Gastrocnemius medialis (tissue), 4 donors: ENCODE data around the gene TMIE. TPM values are rescaled to one million over a fixed set of nuclear protein-coding genes. Genes with fewer than 3 reads are reported as not detected.

ENCODE experiments used
- ATAC-seq, 2 donors: fragments of 150-250 bp; one replicate each; pipeline ENCODE4 v1.9.1; 2016
- DNase-seq, 2 donors: peaks; one replicate each; pipeline ENCODE4 v3.0.0-alpha.2; 2019
- H3K27ac ChIP-seq, 4 donors: fragments of 200-600 bp; sonication (generic); 1 replicate in 1 of 4; 2 replicates in 3 of 4; pipeline ENCODE4 v1.5.1; 2016 to 2018; ENCODE audit warnings: mild to moderate bottlenecking in 2 of 4, moderate library complexity in 1 of 4
- H3K27me3 ChIP-seq, 3 donors: fragments of 200-600 bp; sonication (generic) in 2 of 3; 1 replicate in 1 of 3; 2 replicates in 2 of 3; pipeline versions ENCODE4 v1.5.1 to v1.6.0; 2016 to 2019; ENCODE audit warnings: mild to moderate bottlenecking in 1 of 3, moderate library complexity in 1 of 3
- H3K36me3 ChIP-seq, 2 donors: fragments of 200-600 bp; sonication (generic) in 1 of 2; one replicate each; pipeline ENCODE4 v1.5.1; 2017 to 2018
- H3K4me1 ChIP-seq, 2 donors: fragments of 200-600 bp; sonication (generic) in 1 of 2; one replicate each; pipeline ENCODE4 v1.5.1; 2016 to 2017; ENCODE audit warnings: mild to moderate bottlenecking in 2 of 2
- H3K4me3 ChIP-seq, 4 donors: fragments of 200-600 bp; sonication (generic) in 3 of 4; 1 replicate in 1 of 4; 2 replicates in 3 of 4; pipeline ENCODE4 v1.5.1; 2016 to 2019; ENCODE audit warnings: mild to moderate bottlenecking in 2 of 4
- H3K9me3 ChIP-seq, 3 donors: fragments of 200-600 bp; sonication (generic) in 2 of 3; 1 replicate in 1 of 3; 2 replicates in 2 of 3; pipeline ENCODE4 v1.5.1; 2016 to 2019
- CTCF ChIP-seq, 5 experiments: fragments of 450-650 bp in 3 of 5; fragments of 200-600 bp in 2 of 5; sonication (generic) in 2 of 5; IDR thresholded peaks in 4 of 5; conservative IDR thresholded peaks in 1 of 5; 1 replicate in 4 of 5; 2 replicates in 1 of 5; pipeline ENCODE4 v1.5.1; 2016 to 2019; ENCODE audit warnings: antibody characterized with exemption in 5 of 5, mild to moderate bottlenecking in 3 of 5, moderate library complexity in 3 of 5
- POLR2A ChIP-seq, 2 donors: fragments of 450-650 bp; IDR thresholded peaks; one replicate each; pipeline ENCODE4 v1.6.1; 2017; ENCODE audit warnings: antibody characterized with exemption in 2 of 2, mild to moderate bottlenecking in 2 of 2, moderate library complexity in 2 of 2
- in situ Hi-C, 4 donors: fragments of 200-750 bp; cut with MboI; loops; one replicate each; pipeline versions ENCODE4 v1.15.0 to v1.8.0; 2017; ENCODE audit warnings: low sequenced_read_pairs in 4 of 4
- intact Hi-C: fragments of 100-400 bp; cut with DNase I; formaldehyde crosslinking; loops from one replicate; pipeline ENCODE4 v1.15.1; 2023; ENCODE audit warnings: low total_unique reads
- total RNA-seq, 4 donors: library from RNA; depleted of rRNA; stranded (reverse); fragments of >200 nt; gene quantifications; one replicate each; pipeline versions ENCODE4 v1.1.0 to v1.2.3, GENCODE V29; 2016

TMIE gene
- total RNA-seq, 4 donors from 2014 or later = 0.20 to 0.26 (median 0.22) TPM; not detected in 1

- DNase-seq = peak; percentile 0 to 6
- intact Hi-C loops = no loop called here
Measured at GRCh38 chr3:46666453-46666845, 34.7 kb upstream of the TMIE start.

DNA sequence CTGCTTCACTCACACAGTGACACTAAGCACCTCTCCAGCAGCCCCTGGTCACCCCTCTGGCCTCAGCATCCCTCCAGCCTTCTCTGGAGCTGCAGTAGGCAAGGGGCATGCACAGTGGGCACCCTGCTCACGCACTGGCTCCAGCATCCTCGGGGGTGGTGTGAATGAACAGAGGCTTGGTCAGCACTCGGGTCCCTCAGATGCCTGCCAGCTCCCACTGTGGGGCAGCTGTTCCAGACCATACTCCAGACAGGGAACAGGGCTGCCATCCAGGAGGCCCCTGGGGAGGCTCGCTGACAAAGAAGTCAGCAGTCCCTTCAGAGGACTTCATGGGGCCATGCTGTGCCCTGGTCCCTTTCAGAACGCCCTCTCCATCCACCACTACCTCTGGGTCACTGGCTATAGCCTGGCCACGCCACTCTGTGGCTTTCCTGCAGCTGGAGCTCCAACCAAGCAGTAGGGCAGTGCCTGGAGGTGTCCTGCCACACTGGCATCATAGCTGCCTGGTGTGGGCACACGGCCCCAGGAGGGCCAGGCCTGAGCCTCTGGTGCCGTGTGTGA, 34.1 kb upstream of the TMIE start:
- no peaks in the 10 kb centered on the region for H3K27me3 ChIP-seq
- no peak overlapping the region for H3K27ac ChIP-seq
- TF ChIP-seq POLR2A (IDR thresholded peaks at IDR 0.05) (no peak), CTCF (IDR thresholded peaks at IDR 0.05 in 4 of 5, conservative IDR thresholded peaks at IDR 0.05 in 1 of 5) (no peak)
- peaks cover 0 to 6% of the 10 kb centered on the region in 2 donors for H3K36me3 ChIP-seq
- in situ Hi-C loops = no loop called here
- peaks cover 0 to 22% of the 10 kb centered on the region in 2 donors for H3K4me1 ChIP-seq
- intact Hi-C loops = no loop called here
- no peak overlapping the region for H3K4me3 ChIP-seq
- H3K9me3 ChIP-seq = no peaks in the 10 kb centered on the region
- peak; percentile 1 to 14 for DNase-seq
- ATAC-seq = no peak

More at GRCh38 chr3:46666453-46666845, 34.7 kb upstream of the TMIE start:
- H3K9me3 ChIP-seq = no peaks in the 10 kb centered on the region
- no peak for ATAC-seq
- no peak overlapping the region for H3K4me3 ChIP-seq
- TF ChIP-seq POLR2A (IDR thresholded peaks at IDR 0.05) (no peak), CTCF (IDR thresholded peaks at IDR 0.05 in 4 of 5, conservative IDR thresholded peaks at IDR 0.05 in 1 of 5) (no peak)
- H3K27me3 ChIP-seq = no peaks in the 10 kb centered on the region
- peaks cover 0 to 22% of the 10 kb centered on the region in 2 donors for H3K4me1 ChIP-seq
- in situ Hi-C loops = no loop called here
- H3K36me3 ChIP-seq = peaks cover 0 to 6% of the 10 kb centered on the region in 2 donors
- H3K27ac ChIP-seq = no peak overlapping the region

DNA sequence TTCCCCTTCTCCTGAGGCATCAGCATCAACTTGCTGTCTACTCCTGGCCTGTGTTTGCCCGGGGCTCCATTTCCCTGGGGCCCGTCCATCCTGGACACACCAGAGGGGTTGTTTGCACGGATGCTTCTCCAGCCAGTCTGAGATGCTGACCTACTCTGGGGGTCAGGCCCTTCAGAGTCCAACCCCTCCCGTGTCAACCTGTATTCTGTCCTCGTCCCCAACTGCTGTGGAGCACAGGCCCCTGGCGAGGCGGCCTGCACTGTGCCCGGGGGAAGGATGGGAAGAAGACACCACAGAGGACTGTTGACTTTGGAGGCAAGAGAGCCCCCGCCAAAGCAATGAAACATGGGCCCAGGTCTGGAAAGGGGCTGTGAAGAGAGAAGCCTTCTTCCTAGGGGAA, 33.5 kb upstream of the TMIE start:
- intact Hi-C loops = no loop called here

GRCh38 chr3:46668116-46668515, 33.1 kb upstream of the TMIE start:
- peaks cover 0 to 14% of the 10 kb centered on the region in 2 donors for H3K4me1 ChIP-seq
- no peaks in the 10 kb centered on the region for H3K27me3 ChIP-seq
- ATAC-seq (no peak), DNase-seq (peak in 1 of 2 donors; percentile 0)
- no peak overlapping the region for H3K4me3 ChIP-seq
- TF ChIP-seq POLR2A (IDR thresholded peaks at IDR 0.05) (no peak), CTCF (IDR thresholded peaks at IDR 0.05 in 4 of 5, conservative IDR thresholded peaks at IDR 0.05 in 1 of 5) (no peak)
- no peaks in the 10 kb centered on the region for H3K9me3 ChIP-seq
- intact Hi-C loops (no loop called here), in situ Hi-C loops (no loop called here)
- H3K27ac ChIP-seq = no peak overlapping the region
- H3K36me3 ChIP-seq = peaks cover 0 to 6% of the 10 kb centered on the region in 2 donors

More for the DNA sequence above, 33.5 kb upstream of the TMIE start:
- no peaks in the 10 kb centered on the region for H3K9me3 ChIP-seq
- no peak overlapping the region for H3K27ac ChIP-seq
- H3K4me1 ChIP-seq = peaks cover 0 to 19% of the 10 kb centered on the region in 2 donors
- H3K36me3 ChIP-seq = peaks cover 0 to 6% of the 10 kb centered on the region in 2 donors
- in situ Hi-C loops = no loop called here
- ATAC-seq (no peak), DNase-seq (peak; percentile 0 to 7)
- H3K27me3 ChIP-seq = no peaks in the 10 kb centered on the region
- TF ChIP-seq CTCF (IDR thresholded peaks at IDR 0.05 in 4 of 5, conservative IDR thresholded peaks at IDR 0.05 in 1 of 5) = no peak
- no peak overlapping the region for H3K4me3 ChIP-seq

DNA sequence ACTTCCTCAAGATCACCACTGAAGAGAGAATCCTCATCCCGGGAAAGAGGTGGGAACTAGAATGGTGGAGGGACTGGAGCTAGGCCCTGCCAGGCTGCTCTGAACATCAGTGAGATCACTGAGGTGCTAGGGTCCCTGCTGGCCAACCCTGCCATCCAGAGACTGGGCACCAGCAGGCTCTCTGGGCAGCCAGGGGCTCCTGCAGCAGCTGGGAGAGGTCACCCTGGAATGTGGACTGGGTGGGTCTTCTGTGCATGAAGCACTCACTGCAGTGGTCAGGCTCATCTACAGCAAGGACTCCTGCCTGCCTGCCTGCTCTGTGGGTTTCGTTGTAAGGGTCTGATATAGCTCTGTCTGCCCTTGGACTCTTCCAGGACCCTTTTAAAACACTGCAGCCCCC, 32.6 kb upstream of the TMIE start:
- Histone ChIP-seq H3K4me3 (no peak overlapping the region), H3K9me3 (no peaks in the 10 kb centered on the region), H3K27me3 (no peaks in the 10 kb centered on the region), H3K27ac (no peak overlapping the region), H3K36me3 (peaks cover 0 to 10% of the 10 kb centered on the region in 2 donors), H3K4me1 (peaks cover 0 to 9% of the 10 kb centered on the region in 2 donors)
- ATAC-seq = no peak
- in situ Hi-C loops (no loop called here), intact Hi-C loops (no loop called here)
- peak in 1 of 2 donors; percentile 0 for DNase-seq
- TF ChIP-seq CTCF (IDR thresholded peaks at IDR 0.05 in 4 of 5, conservative IDR thresholded peaks at IDR 0.05 in 1 of 5) (no peak), POLR2A (IDR thresholded peaks at IDR 0.05) (no peak)
